Activated CD4-positive, alpha-beta T cell treated with anti-CD3 and anti-CD28 coated beads, Interleukin-2, amount 50 U/mL, for 4 hours (primary cell): ENCODE measurements around the gene SAFB.
"Not testable (repeated sequence)": the region's sequence is repeated elsewhere in the genome, so short reads cannot be mapped to it uniquely, and the experiment has no call there.

ENCODE experiments used
- DNase-seq, 2 experiments: peaks; one replicate each; pipeline ENCODE4 v3.0.0-alpha.2; 2020

The SAFB gene

DNA sequence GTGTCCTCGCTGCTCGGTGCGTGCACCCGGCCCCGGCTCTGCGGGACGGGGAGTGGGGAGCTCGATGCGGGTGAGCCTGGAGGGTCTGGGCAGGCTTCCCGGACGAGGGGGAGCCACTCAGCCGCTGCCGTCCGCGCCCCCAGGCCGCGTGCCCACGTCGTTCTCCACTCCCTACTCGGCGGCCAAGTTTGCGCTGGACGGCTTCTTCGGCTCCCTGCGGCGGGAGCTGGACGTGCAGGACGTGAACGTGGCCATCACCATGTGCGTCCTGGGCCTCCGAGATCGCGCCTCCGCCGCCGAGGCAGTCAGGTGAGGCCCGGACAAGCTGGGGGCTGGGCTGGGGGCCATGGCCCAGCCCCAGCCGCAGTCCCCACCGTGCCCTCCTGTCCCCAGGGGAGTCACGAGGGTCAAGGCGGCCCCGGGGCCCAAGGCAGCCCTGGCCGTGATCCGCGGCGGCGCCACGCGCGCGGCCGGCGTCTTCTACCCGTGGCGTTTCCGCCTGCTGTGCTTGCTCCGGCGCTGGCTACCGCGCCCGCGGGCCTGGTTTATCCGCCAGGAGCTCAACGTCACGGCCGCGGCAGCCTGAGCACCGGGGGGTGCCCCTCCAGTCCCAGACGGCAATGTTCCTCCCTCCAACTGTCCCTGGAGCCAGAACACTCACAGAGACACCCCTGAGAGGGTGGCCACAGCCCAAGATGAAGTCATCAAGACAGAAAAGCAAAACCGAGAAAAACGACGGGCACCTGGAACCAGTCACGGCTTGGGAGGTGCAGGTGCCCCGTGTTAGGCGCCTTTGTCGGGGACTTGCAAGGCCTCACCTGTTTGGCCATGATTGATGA is 64.7 kb downstream of the SAFB start:
- DNase-seq, result no peak

DNA sequence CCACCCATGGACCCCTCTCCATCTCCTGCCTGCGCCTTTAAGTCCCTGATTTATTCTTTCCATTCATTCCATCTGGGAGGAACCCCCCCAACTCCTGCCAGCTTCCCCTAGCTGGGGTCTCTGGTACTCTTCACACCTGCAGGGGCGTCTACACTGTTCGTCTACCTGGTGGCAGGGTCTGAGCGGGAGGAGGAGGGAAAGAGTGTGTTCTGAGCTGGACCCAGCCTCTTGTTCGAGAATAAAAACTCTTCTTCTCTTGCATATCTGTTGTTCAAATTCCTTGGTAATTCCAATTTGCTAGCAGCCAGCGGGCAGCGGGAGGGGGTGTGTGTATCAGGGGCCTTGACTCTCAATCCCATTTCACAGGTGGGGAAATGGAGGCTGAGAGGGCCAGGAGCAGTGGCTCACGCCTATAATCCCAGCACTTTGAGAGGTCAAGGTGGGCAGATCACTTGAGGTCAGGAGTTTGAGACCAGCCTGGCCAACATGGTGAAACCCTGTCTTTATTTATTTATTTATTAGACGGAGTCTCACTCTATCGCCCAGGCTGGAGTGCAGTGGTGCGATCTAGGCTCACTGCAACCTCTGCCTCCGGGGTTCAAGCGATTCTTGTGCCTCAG is 65.5 kb downstream of the SAFB start:
- not testable (repeated sequence) for DNase-seq

DNA sequence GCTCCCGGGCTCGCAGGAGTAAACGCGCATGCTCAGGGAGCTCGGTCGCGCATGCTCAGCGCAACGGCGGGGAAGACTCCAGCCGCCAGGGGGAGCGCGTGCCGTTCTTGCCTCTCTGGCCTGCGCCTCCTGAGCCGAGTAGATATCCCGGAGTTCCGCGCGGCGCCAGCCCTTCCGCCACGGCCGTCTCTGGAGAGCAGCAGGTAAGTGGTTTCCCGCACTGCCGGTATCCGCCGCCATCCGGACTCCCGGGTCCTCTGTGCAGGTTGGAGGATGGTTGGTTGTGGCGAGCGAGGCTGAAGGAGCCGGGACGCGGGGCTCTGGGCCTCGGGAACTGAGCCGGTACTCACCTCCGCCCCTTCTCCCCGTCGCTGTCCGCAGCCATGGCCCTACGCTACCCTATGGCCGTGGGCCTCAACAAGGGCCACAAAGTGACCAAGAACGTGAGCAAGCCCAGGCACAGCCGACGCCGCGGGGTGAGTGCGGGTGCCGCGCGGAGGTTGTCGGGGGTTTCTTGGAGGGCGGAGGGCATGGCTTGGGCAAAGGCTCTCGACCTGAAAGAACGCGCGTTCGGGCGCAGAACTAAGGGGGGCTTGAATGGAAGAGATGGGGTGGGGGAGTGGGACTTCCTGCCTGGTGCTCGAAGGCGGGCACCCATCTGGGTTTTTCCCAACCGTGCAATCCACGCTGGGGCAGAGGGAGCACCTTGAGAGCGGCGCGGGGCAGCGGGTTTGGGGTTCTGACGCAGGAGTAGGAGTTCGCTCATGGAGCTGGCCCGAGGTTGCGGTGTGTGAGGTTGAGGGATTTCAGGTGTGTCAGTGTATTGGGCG is 67.5 kb downstream of the SAFB start, which contains the start of gene RPL36:
Gene RPL36, plus strand, starts transcription at position 171 of the 830 bp plus-strand sequence. Its CDS starts 213 bp downstream, at position 384.
- DNase-seq, result peak; percentile 98 to 99

DNA sequence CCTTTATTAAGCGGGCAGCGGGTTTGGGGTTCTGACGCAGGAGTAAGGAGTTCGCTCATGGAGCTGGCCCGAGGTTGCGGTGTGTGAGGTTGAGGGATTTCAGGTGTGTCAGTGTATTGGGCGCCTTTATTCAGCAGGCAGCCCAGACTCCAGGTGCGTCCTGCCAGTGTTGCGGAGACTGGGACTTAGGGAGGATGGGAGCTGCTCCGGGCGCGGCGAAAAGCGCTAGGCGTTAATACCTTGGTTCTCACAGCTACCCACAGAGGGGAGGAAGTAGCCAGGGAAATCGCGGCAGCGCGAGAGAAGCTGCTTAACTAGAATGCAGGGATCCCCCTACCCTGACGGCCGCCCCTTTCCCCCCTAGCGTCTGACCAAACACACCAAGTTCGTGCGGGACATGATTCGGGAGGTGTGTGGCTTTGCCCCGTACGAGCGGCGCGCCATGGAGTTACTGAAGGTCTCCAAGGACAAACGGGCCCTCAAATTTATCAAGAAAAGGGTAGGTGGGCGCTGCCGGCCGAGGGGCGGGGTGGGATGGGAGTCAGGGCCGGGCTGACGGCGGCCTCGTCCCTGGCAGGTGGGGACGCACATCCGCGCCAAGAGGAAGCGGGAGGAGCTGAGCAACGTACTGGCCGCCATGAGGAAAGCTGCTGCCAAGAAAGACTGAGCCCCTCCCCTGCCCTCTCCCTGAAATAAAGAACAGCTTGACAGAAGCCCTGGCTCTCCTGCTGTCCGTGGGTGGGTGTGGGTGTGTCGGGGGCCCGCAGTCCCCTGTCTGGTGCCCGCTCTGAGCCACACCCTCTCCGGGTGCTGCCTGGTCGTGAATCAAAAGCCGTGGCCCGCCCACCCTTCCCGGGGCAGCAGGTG is 68.3 kb downstream of the SAFB start:
- DNase-seq, result peak; percentile 61 to 71

DNA sequence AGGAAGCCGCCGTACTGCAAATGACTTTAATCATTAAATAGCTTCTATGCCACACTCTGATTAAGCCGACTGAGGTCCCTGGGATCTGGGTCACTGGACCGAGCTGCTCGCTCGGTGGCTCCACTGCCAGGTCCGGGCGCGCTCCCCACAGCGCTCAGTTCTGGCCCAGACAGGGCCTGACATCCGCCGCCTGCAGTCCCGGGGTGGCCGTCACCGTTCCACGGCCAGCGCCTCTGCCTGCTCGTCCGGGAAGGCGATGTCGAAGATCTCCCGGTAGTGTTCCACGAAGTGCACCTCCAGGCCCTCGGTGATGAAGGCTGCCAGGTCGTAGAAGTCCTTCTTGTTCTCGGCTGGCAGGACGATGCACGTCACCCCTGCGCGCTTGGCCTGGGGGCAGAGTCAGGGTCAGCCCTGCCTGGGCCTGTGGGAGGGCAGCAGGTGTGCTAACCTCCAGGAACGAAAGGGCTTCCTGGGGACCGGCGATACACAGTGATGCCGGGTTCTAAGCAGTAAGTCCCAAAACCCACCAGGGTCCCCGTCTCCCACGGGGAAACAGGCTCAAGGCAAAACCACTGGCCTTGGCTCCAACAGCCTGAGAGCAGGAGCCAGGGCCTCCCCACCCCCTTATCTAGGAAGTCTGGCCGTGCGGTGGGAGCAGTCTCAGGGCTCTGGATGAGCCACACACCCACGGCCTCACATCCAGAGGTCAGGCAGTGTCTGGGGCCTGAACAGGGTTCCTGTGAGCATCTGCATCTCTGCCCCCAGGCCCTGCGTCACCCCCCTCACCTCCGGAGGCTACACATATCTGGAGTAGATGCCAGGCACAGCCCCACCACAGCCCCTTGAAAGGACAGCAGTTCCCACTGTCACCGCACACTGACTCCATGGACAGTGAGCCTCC is 69.2 kb downstream of the SAFB start:
- no peak for DNase-seq

DNA sequence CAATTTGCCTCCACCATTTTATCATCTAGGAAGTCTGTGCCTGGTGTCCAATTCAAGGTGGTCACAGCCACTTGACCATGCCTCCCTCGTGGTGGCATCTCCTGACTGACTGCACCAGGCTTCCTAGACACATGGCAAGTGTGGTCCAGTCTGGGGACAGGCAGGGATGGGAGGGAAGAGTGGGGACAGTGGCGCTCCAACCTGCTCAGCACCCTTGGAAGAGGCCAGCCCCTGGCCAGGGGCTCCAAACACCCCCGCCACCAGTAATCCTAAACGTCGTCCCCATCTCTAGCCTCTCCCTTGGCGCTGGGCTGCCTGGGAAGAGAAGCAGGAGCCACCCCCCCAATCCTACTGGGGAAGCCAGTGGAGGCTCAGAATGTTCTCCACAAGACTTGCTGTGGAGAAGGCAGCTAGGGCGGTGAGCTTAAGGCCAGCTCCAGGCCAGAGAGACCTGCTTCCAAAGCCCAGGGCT is 69.9 kb downstream of the SAFB start:
- no peak for DNase-seq

DNA sequence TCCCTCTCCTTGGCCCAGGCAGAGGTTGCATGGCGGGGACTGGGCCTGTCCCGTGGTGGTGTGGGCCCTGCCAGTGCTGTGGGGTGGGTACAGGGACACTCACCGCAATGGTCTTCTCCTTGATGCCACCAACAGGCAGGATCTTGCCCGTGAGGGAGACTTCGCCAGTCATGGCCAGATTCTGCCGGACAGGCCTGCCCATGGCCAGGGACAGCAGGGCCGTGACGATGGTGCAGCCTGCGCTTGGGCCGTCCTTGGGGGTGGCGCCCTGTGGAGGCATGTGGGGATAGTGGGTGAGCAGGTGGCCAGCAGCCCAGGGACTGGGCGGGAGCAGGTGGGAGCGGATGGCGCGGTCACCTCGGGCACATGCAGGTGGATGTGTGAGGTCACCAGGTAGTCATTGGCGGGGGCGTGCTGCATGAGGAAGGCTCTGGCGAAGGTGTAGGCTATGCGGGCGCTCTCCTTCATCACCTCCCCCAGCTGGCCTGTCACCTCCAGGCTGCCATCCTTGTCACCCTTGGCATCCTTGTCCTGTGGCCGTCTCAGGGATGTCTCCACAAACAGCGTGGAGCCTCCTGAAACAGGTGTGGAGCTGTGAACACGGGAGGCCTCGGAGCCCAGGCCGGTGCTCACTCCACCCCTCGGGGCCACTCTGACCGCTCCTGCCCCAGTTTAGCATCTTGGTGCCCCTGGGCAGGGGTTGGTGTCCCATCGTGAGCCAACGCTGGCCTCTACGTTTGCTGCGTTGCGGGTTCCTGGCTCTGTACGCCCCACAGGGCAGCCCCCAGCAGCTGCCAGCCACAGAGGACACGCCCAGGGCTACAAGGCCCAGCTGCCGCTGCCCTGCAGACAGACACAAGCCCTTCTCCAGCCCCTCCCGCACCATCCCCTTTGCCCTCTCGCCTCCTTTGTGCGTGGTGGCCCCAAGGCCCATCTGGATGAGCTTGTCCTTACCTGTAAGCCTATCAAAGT is 70.6 kb downstream of the SAFB start:
- DNase-seq, result no peak

DNA sequence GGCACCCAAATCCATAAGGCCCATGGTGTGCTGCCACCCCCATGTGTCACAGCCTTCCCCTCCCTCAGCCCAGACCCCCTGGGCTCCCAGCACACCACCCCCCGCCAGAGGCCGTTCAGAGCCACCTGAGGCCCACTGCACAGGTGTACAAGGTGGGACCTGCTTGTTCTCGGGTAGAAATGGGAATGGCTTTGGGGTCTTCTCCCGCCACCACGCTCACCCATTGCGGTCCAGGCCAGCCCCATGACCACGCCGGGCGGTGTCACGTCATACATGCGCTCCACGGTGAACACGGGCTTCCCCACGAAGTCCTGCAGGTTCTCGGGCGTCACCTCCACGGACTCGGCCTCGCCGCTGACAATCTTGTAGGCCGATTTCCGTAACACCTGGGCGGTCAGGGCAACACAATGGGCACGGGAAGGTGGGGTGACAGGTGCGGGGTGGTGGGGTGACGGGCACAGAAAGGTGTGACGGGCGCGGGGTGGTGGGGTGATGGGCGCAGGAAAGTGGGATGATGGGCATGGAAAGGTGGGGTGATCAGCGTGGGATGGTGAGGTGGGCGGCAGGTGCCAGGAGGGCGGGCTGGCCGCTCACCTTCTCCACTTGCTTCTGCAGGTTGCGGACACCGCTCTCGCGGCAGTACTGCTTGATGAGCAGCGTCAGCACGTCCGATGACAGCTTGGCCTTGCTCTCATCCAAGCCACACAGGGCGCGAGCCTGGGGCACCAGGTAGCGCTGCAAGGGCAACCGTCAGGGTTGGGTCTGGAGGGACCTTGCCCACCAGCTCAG is 71.5 kb downstream of the SAFB start:
- no peak for DNase-seq

DNA sequence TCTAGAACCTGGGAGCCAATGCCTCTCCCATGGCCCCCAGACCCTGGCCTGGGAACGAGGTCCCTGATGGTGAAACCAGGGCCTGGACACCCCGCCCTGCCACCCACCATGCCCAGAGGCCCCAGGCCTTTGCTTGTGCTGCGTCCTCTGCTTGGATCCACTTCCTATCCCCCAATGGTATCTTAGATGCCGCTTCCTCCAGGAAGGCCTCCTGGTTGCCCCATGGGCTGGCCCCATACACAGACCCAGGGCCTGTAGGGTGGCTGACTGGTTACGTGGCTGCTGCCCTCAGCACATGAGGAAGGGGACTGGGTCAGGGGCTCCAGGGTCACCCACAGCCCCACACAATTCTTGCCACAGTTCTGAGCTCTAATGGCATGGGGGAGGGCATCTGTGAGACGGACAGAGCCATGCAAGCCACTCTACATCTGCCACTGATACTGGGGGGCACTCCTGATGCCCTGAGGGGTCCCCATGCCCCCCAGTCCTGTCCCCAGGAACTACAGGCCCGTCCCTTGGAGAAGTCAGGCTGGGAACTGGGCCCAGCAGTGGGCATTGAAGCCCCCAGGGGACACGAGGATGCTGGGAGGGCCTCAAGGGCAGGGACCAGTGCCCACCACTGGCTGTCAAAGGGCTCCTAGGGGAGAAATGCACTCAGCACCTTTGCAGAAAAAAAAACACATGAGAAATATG is 72.2 kb downstream of the SAFB start:
- no peak for DNase-seq

DNA sequence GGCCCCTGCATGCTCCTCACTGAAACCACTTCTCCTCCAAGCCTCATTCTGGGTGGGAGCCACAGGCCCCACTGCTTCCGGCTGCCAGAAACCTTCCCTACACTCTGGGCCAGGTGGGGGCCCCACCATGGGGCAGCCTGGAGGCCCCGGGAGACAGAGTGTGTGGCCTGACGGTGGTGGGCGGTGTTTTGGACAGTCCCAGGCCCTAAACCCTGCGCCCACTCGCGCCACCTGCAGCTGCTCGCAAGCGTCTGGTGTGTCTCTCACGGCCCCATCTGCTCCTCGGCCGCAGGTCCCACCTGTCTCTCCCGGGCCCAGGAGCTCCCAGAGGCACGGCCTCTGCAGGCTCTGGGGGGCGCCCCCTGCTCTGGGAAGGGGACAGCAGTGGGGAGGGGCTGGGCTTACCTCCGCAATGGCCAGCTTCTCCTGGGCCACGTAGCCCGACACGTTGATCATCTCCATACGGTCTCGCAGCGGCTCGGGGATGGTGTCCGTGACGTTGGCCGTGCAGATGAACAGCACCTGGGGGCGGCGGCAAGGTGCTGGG is 72.8 kb downstream of the SAFB start:
- no peak for DNase-seq

DNA sequence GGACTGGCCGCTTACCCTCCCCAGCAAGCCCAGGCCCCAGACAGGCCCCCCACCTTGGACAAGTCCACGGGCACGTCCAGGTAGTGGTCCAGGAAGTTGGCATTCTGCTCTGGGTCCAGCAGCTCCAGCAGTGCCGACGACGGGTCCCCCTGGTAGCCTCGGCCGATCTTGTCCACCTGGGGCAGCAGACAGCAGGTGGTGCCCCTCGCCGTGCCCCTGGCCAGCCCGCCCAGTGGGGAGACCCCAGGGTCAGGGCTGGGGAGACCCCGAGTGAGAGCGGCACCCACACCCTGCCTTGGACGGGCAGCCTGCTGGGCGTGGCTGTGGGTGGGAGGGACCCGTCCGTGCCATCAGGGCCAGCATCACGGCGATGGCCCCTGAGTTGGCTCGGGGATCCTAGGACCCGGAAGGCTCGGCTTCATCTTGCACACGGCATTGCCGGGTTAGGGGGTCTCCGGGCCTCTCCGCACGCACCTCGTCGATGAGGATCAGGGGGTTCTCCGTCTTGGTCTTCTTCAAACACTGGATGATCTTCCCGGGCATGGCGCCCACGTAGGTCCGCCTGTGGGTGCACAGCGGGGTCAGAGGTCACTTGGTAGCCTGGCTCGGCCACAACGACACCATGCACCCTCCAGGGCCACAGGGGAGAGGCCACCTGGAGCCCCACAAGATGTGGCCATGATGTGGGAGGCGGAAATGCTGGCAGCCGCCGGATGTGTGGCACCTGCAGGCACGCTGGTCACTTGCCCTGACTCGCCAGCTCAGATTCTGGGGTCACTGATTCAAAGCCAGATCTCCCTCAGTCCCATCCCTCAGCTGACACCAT is 73.5 kb downstream of the SAFB start:
- no peak for DNase-seq

DNA sequence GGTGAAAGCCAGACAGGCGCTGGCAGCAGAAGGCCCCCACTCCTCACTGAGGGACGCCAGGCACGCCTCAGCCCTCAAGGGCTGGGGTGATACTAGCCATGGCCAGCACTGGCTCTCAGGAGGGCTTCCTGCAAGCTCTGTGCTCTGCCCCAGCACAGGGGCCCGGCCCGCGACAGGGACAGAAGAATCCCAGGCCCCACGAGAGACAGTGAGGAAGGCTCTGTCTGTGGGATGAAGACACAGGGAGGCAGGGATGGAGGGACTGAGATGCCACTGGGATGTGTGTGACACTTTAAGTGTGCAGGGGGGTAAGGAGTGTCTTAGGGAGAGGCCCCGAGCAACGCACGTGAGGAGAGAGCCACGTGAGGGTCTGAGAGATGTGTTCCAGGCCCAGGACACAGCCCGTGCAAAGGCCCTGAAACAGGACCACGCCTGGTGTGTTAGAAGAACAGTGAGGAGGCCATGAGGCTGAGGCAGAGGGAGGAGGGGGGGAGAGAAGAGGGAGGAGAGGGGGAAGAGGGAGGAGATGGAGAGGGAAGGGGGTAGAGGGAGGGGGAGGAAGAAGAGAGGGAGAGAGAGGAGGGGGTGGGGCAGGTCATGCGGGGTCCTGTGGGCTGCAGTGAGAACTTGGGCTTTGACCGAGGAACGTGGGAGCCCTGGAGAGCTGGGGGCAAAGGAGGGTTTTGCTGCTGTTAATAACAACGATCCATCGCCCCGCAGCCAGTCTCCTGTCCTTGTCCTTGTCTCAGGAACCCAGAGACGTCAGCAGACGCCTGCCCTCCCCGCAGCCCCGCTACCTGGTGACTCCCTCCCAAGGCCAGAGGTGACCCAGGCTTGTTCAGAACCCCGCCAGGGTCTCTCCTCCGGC is 74.4 kb downstream of the SAFB start:
- no peak for DNase-seq

DNA sequence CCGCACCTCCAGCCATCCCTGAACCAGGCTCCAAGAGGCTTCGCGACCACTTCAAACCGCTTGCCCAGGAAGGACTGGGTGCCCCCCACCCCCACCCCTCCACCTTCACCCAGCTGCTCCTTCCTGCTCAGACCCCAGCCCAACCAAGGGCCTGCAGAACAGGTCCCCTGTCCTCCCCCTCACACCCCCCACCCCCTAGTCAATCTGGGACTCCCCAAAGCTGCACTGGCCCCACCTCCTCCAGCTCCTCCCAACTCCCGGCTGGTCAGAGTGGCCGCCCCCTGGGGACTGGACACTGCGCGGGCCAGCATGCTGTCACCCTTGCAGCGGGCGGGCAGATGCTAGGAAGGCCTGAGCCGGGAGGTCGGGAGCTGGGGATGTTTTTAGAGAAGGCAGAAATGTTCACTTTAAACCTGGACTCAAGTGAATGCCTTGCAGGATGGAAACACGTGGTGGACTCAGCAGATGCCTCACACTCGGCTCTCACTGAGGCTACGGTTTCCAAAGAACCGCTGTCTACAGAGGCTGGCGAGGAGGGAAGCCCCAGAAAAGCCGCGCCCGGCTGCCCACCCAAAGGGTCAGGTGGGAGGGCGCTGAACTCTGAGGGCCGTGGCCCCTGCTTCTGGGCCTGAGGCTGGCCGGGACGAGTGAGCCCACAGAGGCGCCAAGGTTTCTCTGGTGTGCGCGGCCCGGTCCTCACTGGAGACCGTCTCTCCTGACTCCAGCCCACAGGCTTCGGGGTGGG is 75.2 kb downstream of the SAFB start:
- no peak for DNase-seq

DNA sequence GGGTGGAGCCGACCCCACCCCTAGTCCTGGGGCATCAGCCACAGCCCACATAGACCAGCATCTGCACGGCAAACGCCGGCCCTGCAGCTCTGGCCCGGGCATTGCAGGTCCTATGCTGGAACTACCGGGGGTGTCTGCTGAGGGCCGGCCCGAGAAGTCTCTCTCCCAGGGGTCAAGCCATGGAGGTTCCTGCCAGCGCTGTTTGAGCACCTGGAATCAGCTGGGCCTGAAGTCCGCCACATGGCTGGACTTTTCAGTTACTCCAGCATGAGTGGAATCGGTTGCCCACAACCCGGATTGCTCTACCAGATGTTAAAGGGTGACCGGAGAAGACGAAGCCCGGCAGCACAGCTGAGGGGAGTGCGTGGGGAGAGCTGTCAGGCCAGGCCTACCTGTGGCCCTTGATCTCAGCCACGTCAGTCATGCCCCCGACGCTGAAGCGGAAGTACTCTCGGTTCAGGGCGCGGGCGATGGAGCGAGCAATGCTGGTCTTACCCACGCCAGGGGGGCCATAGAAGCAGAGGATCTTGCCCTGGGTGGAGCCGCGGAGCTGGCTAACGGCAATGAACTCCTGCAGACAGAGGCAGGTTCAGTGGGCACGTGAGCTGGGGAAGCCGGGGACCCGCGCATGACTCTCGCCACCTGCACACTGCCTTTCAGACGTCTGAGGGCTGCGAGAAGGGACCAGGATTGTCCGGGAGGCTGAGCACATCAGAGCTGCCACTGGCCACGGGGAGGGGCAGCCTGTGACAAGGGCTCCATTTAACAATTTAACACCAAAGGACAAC is 75.9 kb downstream of the SAFB start:
- DNase-seq, result no peak
